HepG2 (cell line): ENCODE data around the gene MAP2K1. TPM values are rescaled to one million over a fixed set of nuclear protein-coding genes. Genes with fewer than 3 reads are reported as not detected.
A peak's percentile ranks its signal among the peaks of the same experiment; 100 is the strongest.

ENCODE experiments used
- CBX5 ChIP-seq: sonication (generic); formaldehyde crosslinking; IDR thresholded peaks from 2 replicates; pipeline ENCODE4 v1.4.0; 2020; ENCODE audit warnings: missing genetic modification reagents, borderline replicate concordance
- CHD2 ChIP-seq: IDR thresholded peaks from 2 replicates; pipeline ENCODE4 v1.6.1; 2011; ENCODE audit warnings: low read depth, low read length, improper control_type of control experiment
- DMAP1 ChIP-seq: IDR thresholded peaks from 2 replicates; pipeline ENCODE4 v1.6.1; 2016
- ETV5 ChIP-seq: IDR thresholded peaks from 2 replicates; pipeline ENCODE4 v1.6.1; 2018; ENCODE audit warnings: missing biosample characterization, missing genetic modification reagents, inconsistent platforms, borderline replicate concordance
- FOSL1 ChIP-seq: sonication (generic); formaldehyde crosslinking; IDR thresholded peaks from 2 replicates; pipeline ENCODE4 v1.9.0; 2021; ENCODE audit warnings: missing genetic modification reagents, borderline replicate concordance
- FOXK2 ChIP-seq: fragments of 450-650 bp; IDR thresholded peaks from 2 replicates; pipeline ENCODE4 v1.6.1; 2016
- GATAD1 ChIP-seq: IDR thresholded peaks from 2 replicates; pipeline ENCODE4 v1.6.1; 2016; ENCODE audit warnings: missing genetic modification reagents, missing compliant biosample characterization
- HBP1 ChIP-seq: IDR thresholded peaks from 2 replicates; pipeline ENCODE4 v1.6.1; 2016; ENCODE audit warnings: low read depth, control low read depth
- HMG20A ChIP-seq: IDR thresholded peaks from 2 replicates; pipeline ENCODE4 v1.6.1; 2016; ENCODE audit warnings: borderline replicate concordance
- HOXA7 ChIP-seq: sonication (generic); formaldehyde crosslinking; IDR thresholded peaks from 2 replicates; pipeline ENCODE4 v1.8.1; 2022; ENCODE audit warnings: mild to moderate bottlenecking, missing genetic modification reagents, moderate library complexity
- JUN ChIP-seq: sonication (generic); formaldehyde crosslinking; IDR thresholded peaks from 2 replicates; pipeline ENCODE4 v1.4.0; 2020; ENCODE audit warnings: mild to moderate bottlenecking, missing genetic modification reagents
- POLR2AphosphoS5 ChIP-seq: IDR thresholded peaks from 2 replicates; pipeline ENCODE4 v1.6.1; 2012; ENCODE audit warnings: low read depth, low read length
- RCOR2 ChIP-seq: IDR thresholded peaks from 2 replicates; pipeline ENCODE4 v1.6.1; 2016; ENCODE audit warnings: missing biosample characterization, missing genetic modification reagents
- SATB2 ChIP-seq: sonication (generic); formaldehyde crosslinking; IDR thresholded peaks from 2 replicates; pipeline ENCODE4 v1.5.0; 2020; ENCODE audit warnings: missing genetic modification reagents
- SIN3A ChIP-seq: IDR thresholded peaks from 2 replicates; pipeline ENCODE4 v1.6.1; 2011; ENCODE audit warnings: low read depth, mild to moderate bottlenecking, control low read depth, low read length, borderline replicate concordance
- ZNF282 ChIP-seq: fragments of 450-650 bp; IDR thresholded peaks from 2 replicates; pipeline ENCODE4 v1.6.1; 2018; ENCODE audit not compliant: partially characterized antibody
- ZNF329 ChIP-seq: sonication (generic); formaldehyde crosslinking; IDR thresholded peaks from 2 replicates; pipeline ENCODE4 v1.9.0; 2021; ENCODE audit warnings: low read depth, mild to moderate bottlenecking, missing genetic modification reagents
- ZNF567 ChIP-seq: sonication (generic); formaldehyde crosslinking; IDR thresholded peaks from 2 replicates; pipeline ENCODE4 v1.8.1; 2023; ENCODE audit warnings: mild to moderate bottlenecking, missing genetic modification reagents, borderline replicate concordance
- ZNF577 ChIP-seq: sonication (generic); formaldehyde crosslinking; IDR thresholded peaks from 2 replicates; pipeline ENCODE4 v1.4.0; 2020; ENCODE audit warnings: mild to moderate bottlenecking, low read depth, missing genetic modification reagents, borderline replicate concordance
- ZNF589 ChIP-seq: sonication (generic); formaldehyde crosslinking; conservative IDR thresholded peaks from 2 replicates; pipeline ENCODE4 v1.8.0; 2022; ENCODE audit warnings: mild to moderate bottlenecking, moderate library complexity, missing genetic modification reagents
- ZNF749 ChIP-seq: sonication (generic); formaldehyde crosslinking; IDR thresholded peaks from 2 replicates; pipeline ENCODE4 v1.8.0; 2022; ENCODE audit warnings: mild to moderate bottlenecking, missing genetic modification reagents, moderate library complexity, borderline replicate concordance
- polyA plus RNA-seq, 8 experiments: library from polyadenylated mRNA; depleted of rRNA in 3 of 8; stranded (reverse) in 7 of 8; unstranded in 1 of 8; fragments of >200 nt; fragmentation: Illumina TruSeq in 4 of 8; extraction: Trizol in 4 of 8; gene quantifications; 2 replicates each; pipeline versions ENCODE4 v1.2.1 to v1.2.3, GENCODE V29; 2011 to 2016; ENCODE audit warnings: low read depth in 4 of 8, missing spikeins in 1 of 8, mixed read lengths in 1 of 8; ENCODE audit not compliant: insufficient read depth in 1 of 8
- total RNA-seq, 5 experiments: library from RNA; depleted of rRNA; stranded (reverse); fragments of >200 nt; fragmentation: Illumina TruSeq; extraction: Trizol; gene quantifications; 2 replicates each; pipeline ENCODE4 v1.2.3, GENCODE V29; 2016; ENCODE audit warnings: low read depth in 1 of 5
- TF ChIP-seq, protein P1 (sequence below): sonication (generic); formaldehyde crosslinking; IDR thresholded peaks from 2 replicates; pipeline ENCODE4 v1.4.0; 2020; ENCODE audit warnings: mild to moderate bottlenecking, missing genetic modification reagents
- TF ChIP-seq, protein P2 (sequence below): sonication (generic); formaldehyde crosslinking; IDR thresholded peaks from 2 replicates; pipeline ENCODE4 v1.5.0; 2020; ENCODE audit warnings: mild to moderate bottlenecking, missing genetic modification reagents

Gene MAP2K1
- total and polyA plus RNA-seq, 2 of the 13 experiments (the other 11 are each of a cell fraction or from before 2014, with no cell fraction given): 24.1 to 49.2 TPM

- peak; percentile 80 for TF ChIP-seq HBP1 (CRISPR knock-in tag)
- no peak for TF ChIP-seq FOSL1 (CRISPR knock-in tag)
- TF ChIP-seq CBX5 (CRISPR knock-in tag): no peak
- no peak for TF ChIP-seq ZNF329
- peak; percentile 51 for TF ChIP-seq ETV5 (CRISPR knock-in tag)
- TF ChIP-seq DMAP1 (CRISPR knock-in tag): peak; percentile 99
- TF ChIP-seq, protein P1, sequence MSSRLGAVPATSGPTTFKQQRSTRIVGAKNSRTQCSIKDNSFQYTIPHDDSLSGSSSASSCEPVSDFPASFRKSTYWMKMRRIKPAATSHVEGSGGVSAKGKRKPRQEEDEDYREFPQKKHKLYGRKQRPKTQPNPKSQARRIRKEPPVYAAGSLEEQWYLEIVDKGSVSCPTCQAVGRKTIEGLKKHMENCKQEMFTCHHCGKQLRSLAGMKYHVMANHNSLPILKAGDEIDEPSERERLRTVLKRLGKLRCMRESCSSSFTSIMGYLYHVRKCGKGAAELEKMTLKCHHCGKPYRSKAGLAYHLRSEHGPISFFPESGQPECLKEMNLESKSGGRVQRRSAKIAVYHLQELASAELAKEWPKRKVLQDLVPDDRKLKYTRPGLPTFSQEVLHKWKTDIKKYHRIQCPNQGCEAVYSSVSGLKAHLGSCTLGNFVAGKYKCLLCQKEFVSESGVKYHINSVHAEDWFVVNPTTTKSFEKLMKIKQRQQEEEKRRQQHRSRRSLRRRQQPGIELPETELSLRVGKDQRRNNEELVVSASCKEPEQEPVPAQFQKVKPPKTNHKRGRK (CRISPR knock-in tag): no peak
- no peak for TF ChIP-seq HMG20A (CRISPR knock-in tag)
- TF ChIP-seq ZNF282: no peak
- TF ChIP-seq POLR2AphosphoS5: peak; percentile 97
- TF ChIP-seq, protein P2, sequence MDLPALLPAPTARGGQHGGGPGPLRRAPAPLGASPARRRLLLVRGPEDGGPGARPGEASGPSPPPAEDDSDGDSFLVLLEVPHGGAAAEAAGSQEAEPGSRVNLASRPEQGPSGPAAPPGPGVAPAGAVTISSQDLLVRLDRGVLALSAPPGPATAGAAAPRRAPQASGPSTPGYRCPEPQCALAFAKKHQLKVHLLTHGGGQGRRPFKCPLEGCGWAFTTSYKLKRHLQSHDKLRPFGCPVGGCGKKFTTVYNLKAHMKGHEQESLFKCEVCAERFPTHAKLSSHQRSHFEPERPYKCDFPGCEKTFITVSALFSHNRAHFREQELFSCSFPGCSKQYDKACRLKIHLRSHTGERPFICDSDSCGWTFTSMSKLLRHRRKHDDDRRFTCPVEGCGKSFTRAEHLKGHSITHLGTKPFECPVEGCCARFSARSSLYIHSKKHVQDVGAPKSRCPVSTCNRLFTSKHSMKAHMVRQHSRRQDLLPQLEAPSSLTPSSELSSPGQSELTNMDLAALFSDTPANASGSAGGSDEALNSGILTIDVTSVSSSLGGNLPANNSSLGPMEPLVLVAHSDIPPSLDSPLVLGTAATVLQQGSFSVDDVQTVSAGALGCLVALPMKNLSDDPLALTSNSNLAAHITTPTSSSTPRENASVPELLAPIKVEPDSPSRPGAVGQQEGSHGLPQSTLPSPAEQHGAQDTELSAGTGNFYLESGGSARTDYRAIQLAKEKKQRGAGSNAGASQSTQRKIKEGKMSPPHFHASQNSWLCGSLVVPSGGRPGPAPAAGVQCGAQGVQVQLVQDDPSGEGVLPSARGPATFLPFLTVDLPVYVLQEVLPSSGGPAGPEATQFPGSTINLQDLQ (CRISPR knock-in tag): peak; percentile 66; the same call in 1 of the 2 replicates
- no peak for TF ChIP-seq RCOR2
- TF ChIP-seq HOXA7: no peak
- peak; percentile 98 for TF ChIP-seq SIN3A
- no peak for TF ChIP-seq ZNF577 (CRISPR knock-in tag)
- TF ChIP-seq FOXK2: no peak
- peak; percentile 75; the same call in 1 of the 2 replicates for TF ChIP-seq GATAD1 (CRISPR knock-in tag)
- TF ChIP-seq JUN (CRISPR knock-in tag): no peak
- no peak for TF ChIP-seq ZNF567 (CRISPR knock-in tag)
- TF ChIP-seq ZNF589 (CRISPR knock-in tag): no peak
- TF ChIP-seq ZNF749 (CRISPR knock-in tag): no peak
- TF ChIP-seq SATB2 (CRISPR knock-in tag): 0 out of 2 replicates have a peak, but pooled peaks have one; percentile 44
- peak; percentile 94 for TF ChIP-seq CHD2
Observed at GRCh38 chr15:66504563-66505429, 118.1 kb downstream of the MAP2K1 start, which contains the start of the genes RPL4 and ZWILCH (continued).
